WTC11 (cell line): ENCODE data around the gene EFCAB8. TPM values are rescaled to one million over a fixed set of nuclear protein-coding genes. Genes with fewer than 3 reads are reported as not detected.

ENCODE experiments used
- ATAC-seq: fragments of 200-7000 bp; cut with Tn5 transposase; 2 replicates; pipeline ENCODE4 v1.10.0; 2021; ENCODE audit warnings: mild to moderate bottlenecking, moderate library complexity
- CTCF ChIA-PET: fragments of 300-600 bp; sonication (Branson Sonifier 250); formaldehyde crosslinking; loops from one replicate; lab custom pipeline; 2021; ENCODE audit warnings: antibody characterized with exemption; lab: Charles Lee
- POLR2A ChIA-PET: fragments of 350-600 bp; sonication (Branson Sonifier 250); formaldehyde crosslinking; loops from one replicate; lab custom pipeline; 2021; ENCODE audit warnings: antibody characterized with exemption; lab: Charles Lee
- DNase-seq: peaks from one replicate; pipeline ENCODE4 v3.0.0; 2021; ENCODE audit warnings: low spot score
- H3K27ac Mint-ChIP-seq: 2 replicates; pipeline ENCODE4 v1.8.0; 2021; ENCODE audit warnings: mixed read lengths
- H3K27me3 Mint-ChIP-seq: 2 replicates; pipeline ENCODE4 v1.8.0; 2021; ENCODE audit warnings: low read depth, mild to moderate bottlenecking, moderate library complexity, mixed read lengths
- H3K36me3 Mint-ChIP-seq: 2 replicates; pipeline ENCODE4 v1.8.0; 2021; ENCODE audit warnings: mixed read lengths
- H3K4me1 Mint-ChIP-seq: 2 replicates; pipeline ENCODE4 v1.8.0; 2022; ENCODE audit warnings: mixed read lengths
- H3K4me3 Mint-ChIP-seq: 2 replicates; pipeline ENCODE4 v1.8.0; 2021; ENCODE audit warnings: mild to moderate bottlenecking, moderate library complexity, mixed read lengths
- H3K9me3 Mint-ChIP-seq: 2 replicates; pipeline ENCODE4 v1.8.0; 2021; ENCODE audit warnings: mixed read lengths
- AFF4 ChIP-seq: sonication (generic); formaldehyde crosslinking; IDR thresholded peaks from 2 replicates; pipeline ENCODE4 v1.8.1; 2023; ENCODE audit warnings: mild to moderate bottlenecking, missing genetic modification reagents, borderline replicate concordance
- ATF1 ChIP-seq: sonication (generic); formaldehyde crosslinking; IDR thresholded peaks from 2 replicates; pipeline ENCODE4 v1.8.1; 2023; ENCODE audit warnings: mild to moderate bottlenecking, moderate library complexity, missing genetic modification reagents
- CBFB ChIP-seq: sonication (generic); formaldehyde crosslinking; IDR thresholded peaks from 2 replicates; pipeline ENCODE4 v1.8.1; 2022; ENCODE audit warnings: mild to moderate bottlenecking, low read depth, missing genetic modification reagents
- CREM ChIP-seq: sonication (generic); formaldehyde crosslinking; IDR thresholded peaks from 2 replicates; pipeline ENCODE4 v1.8.1; 2022; ENCODE audit warnings: mild to moderate bottlenecking, missing genetic modification reagents, moderate library complexity
- ELF4 ChIP-seq: sonication (generic); formaldehyde crosslinking; IDR thresholded peaks from 2 replicates; pipeline ENCODE4 v1.8.1; 2022; ENCODE audit warnings: low read depth, mild to moderate bottlenecking, moderate library complexity, missing genetic modification reagents
- ERG ChIP-seq: fragments of 250-450 bp; sonication (Bioruptor Pico); IDR thresholded peaks from 2 replicates; pipeline ENCODE4 v1.8.0; 2021; ENCODE audit warnings: mild to moderate bottlenecking
- ESRRA ChIP-seq: sonication (generic); formaldehyde crosslinking; IDR thresholded peaks from 2 replicates; pipeline ENCODE4 v1.8.1; 2022; ENCODE audit warnings: mild to moderate bottlenecking, missing genetic modification reagents, borderline replicate concordance
- FOXP1 ChIP-seq: sonication (generic); formaldehyde crosslinking; IDR thresholded peaks from 2 replicates; pipeline ENCODE4 v1.8.0; 2022; ENCODE audit warnings: missing genetic modification reagents, mild to moderate bottlenecking, moderate library complexity, borderline replicate concordance
- HMGA2 ChIP-seq: fragments of 250-450 bp; sonication (Bioruptor Pico); IDR thresholded peaks from 2 replicates; pipeline ENCODE4 v1.4.0; 2021; ENCODE audit warnings: mild to moderate bottlenecking, moderate library complexity
- IRF1 ChIP-seq: sonication (generic); formaldehyde crosslinking; IDR thresholded peaks from 2 replicates; pipeline ENCODE4 v1.8.0; 2023; ENCODE audit warnings: missing genetic modification reagents
- MAX ChIP-seq: sonication (generic); formaldehyde crosslinking; IDR thresholded peaks from 2 replicates; pipeline ENCODE4 v1.8.0; 2022; ENCODE audit warnings: mild to moderate bottlenecking, missing genetic modification reagents
- MLX ChIP-seq: sonication (generic); formaldehyde crosslinking; IDR thresholded peaks from 2 replicates; pipeline ENCODE4 v1.8.1; 2023; ENCODE audit warnings: mild to moderate bottlenecking, missing genetic modification reagents, moderate library complexity
- MYBL2 ChIP-seq: sonication (generic); formaldehyde crosslinking; IDR thresholded peaks from 2 replicates; pipeline ENCODE4 v1.8.1; 2023; ENCODE audit warnings: mild to moderate bottlenecking, moderate library complexity, missing genetic modification reagents
- NFYB ChIP-seq: sonication (generic); formaldehyde crosslinking; conservative IDR thresholded peaks from 2 replicates; pipeline ENCODE4 v1.8.0; 2022; ENCODE audit warnings: low read depth, missing genetic modification reagents
- NR2C2 ChIP-seq: sonication (generic); formaldehyde crosslinking; IDR thresholded peaks from 2 replicates; pipeline ENCODE4 v1.8.0; 2022; ENCODE audit warnings: mild to moderate bottlenecking, missing genetic modification reagents
- NR3C1 ChIP-seq: sonication (generic); formaldehyde crosslinking; conservative IDR thresholded peaks from 2 replicates; pipeline ENCODE4 v1.8.1; 2023; ENCODE audit warnings: low read depth, mild to moderate bottlenecking, missing genetic modification reagents
- OVOL2 ChIP-seq: fragments of 250-450 bp; sonication (Bioruptor Pico); IDR thresholded peaks from 2 replicates; pipeline ENCODE4 v1.9.0; 2021; ENCODE audit warnings: mild to moderate bottlenecking, borderline replicate concordance
- SMAD3 ChIP-seq: sonication (generic); formaldehyde crosslinking; IDR thresholded peaks from 2 replicates; pipeline ENCODE4 v1.8.0; 2022; ENCODE audit warnings: missing genetic modification reagents, mild to moderate bottlenecking, borderline replicate concordance
- TEAD4 ChIP-seq: sonication (generic); formaldehyde crosslinking; IDR thresholded peaks from 2 replicates; pipeline ENCODE4 v1.8.0; 2022; ENCODE audit warnings: mild to moderate bottlenecking, missing genetic modification reagents
- TP53 ChIP-seq: sonication (generic); formaldehyde crosslinking; IDR thresholded peaks from 2 replicates; pipeline ENCODE4 v1.8.1; 2023; ENCODE audit warnings: mild to moderate bottlenecking, missing genetic modification reagents
- USF2 ChIP-seq: sonication (generic); formaldehyde crosslinking; IDR thresholded peaks from 2 replicates; pipeline ENCODE4 v1.8.1; 2023; ENCODE audit warnings: mild to moderate bottlenecking, missing genetic modification reagents, moderate library complexity
- ZNF121 ChIP-seq: sonication (generic); formaldehyde crosslinking; IDR thresholded peaks from 2 replicates; pipeline ENCODE4 v1.8.0; 2023; ENCODE audit warnings: missing genetic modification reagents
- ZNF317 ChIP-seq: sonication (generic); formaldehyde crosslinking; IDR thresholded peaks from 2 replicates; pipeline ENCODE4 v1.8.1; 2023; ENCODE audit warnings: low read depth, mild to moderate bottlenecking, moderate library complexity, missing genetic modification reagents, borderline replicate concordance
- ZNF396 ChIP-seq: fragments of 250-450 bp; sonication (Bioruptor Pico); IDR thresholded peaks from 2 replicates; pipeline ENCODE4 v1.8.0; 2021; ENCODE audit warnings: mild to moderate bottlenecking, moderate library complexity, borderline replicate concordance
- total RNA-seq: library from RNA; stranded (reverse); gene quantifications from 3 replicates; pipeline ENCODE4 v1.2.3, GENCODE V29; 2021
- TF ChIP-seq, protein P1 (sequence below): sonication (generic); formaldehyde crosslinking; conservative IDR thresholded peaks from 2 replicates; pipeline ENCODE4 v1.8.1; 2022; ENCODE audit warnings: mild to moderate bottlenecking, missing genetic modification reagents
- TF ChIP-seq, protein P2 (sequence below): fragments of 250-450 bp; sonication (Bioruptor Pico); IDR thresholded peaks from 2 replicates; pipeline ENCODE4 v1.9.0; 2021; ENCODE audit warnings: mild to moderate bottlenecking
- TF ChIP-seq, protein P3 (sequence below): fragments of 200-600 bp; IDR thresholded peaks from 2 replicates; pipeline ENCODE4 v1.8.0; 2022; ENCODE audit warnings: antibody characterized with exemption

Gene EFCAB8
- total RNA-seq, 1 experiment from 2014 or later, result 0.17 TPM

GRCh38 chr20:32918751-32919150 is 60.0 kb downstream of the EFCAB8 start:
- TF ChIP-seq, protein P1, sequence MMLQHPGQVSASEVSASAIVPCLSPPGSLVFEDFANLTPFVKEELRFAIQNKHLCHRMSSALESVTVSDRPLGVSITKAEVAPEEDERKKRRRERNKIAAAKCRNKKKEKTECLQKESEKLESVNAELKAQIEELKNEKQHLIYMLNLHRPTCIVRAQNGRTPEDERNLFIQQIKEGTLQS (CRISPR knock-in tag), result no peak
- TF ChIP-seq SMAD3 (CRISPR knock-in tag) (no peak), ZNF396 (CRISPR knock-in tag) (no peak), ESRRA (CRISPR knock-in tag) (no peak), USF2 (no peak), NFYB (no peak), ATF1 (CRISPR knock-in tag) (no peak), ELF4 (CRISPR knock-in tag) (no peak), NR3C1 (CRISPR knock-in tag) (no peak), CBFB (CRISPR knock-in tag) (no peak), FOXP1 (CRISPR knock-in tag) (no peak), MLX (no peak), IRF1 (CRISPR knock-in tag) (no peak), OVOL2 (CRISPR knock-in tag) (no peak), CREM (no peak), TEAD4 (no peak), NR2C2 (CRISPR knock-in tag) (no peak), ERG (no peak)
- CTCF ChIA-PET, result interaction anchor here (1.5 kb wide), 1 partner anchor 17 kb away, joined by 3 read pairs; no protein-coding TSS in a partner anchor
- H3K4me3 Mint-ChIP-seq, result no peak overlapping the region
- no peak overlapping the region for H3K27ac Mint-ChIP-seq
- ATAC-seq (no peak), DNase-seq (no peak)
- no peaks in the 10 kb centered on the region for H3K4me1 Mint-ChIP-seq
- H3K36me3 Mint-ChIP-seq, result peaks cover 10% of the 10 kb centered on the region
- peaks cover 6% of the 10 kb centered on the region; the same call in 1 of the 2 replicates for H3K27me3 Mint-ChIP-seq
- peaks cover 33% of the 10 kb centered on the region for H3K9me3 Mint-ChIP-seq
- POLR2A ChIA-PET, result no interaction called here

DNA sequence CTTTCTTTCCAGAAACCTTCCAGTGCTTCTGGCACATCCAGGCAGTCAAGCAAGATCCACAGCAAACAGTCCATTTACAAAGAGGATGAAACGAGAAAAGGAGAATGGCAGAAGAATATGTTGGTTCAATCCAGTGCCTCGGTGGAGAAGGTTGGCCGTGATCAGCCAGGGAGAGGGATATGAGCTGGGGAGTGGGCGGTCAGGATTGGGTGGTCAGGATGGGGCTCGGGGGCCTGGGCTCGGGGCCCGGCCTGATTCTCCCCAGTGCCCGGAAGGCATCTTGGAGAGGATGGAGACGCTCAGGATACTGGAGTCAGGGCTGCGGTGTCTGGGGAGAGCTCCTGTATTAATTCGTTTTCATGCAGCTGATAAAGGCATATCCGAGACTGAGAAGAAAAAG is 61.3 kb downstream of the EFCAB8 start:
- Mint-ChIP-seq H3K4me1 (no peaks in the 10 kb centered on the region), H3K36me3 (peaks cover 9% of the 10 kb centered on the region), H3K27me3 (no peaks in the 10 kb centered on the region; the same call in 1 of the 2 replicates), H3K4me3 (no peak overlapping the region), H3K27ac (no peak overlapping the region), H3K9me3 (peaks cover 20% of the 10 kb centered on the region)
- CTCF ChIA-PET, result no interaction called here
- no peak for ATAC-seq
- no peak for DNase-seq
- POLR2A ChIA-PET, result no interaction called here
- TF ChIP-seq ZNF317 (CRISPR knock-in tag), result no peak
- TF ChIP-seq FOXP1 (CRISPR knock-in tag), result no peak
- TF ChIP-seq MAX (CRISPR knock-in tag), result no peak
- TF ChIP-seq, protein P2, sequence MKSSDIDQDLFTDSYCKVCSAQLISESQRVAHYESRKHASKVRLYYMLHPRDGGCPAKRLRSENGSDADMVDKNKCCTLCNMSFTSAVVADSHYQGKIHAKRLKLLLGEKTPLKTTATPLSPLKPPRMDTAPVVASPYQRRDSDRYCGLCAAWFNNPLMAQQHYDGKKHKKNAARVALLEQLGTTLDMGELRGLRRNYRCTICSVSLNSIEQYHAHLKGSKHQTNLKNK (CRISPR knock-in tag), result no peak
- no peak for TF ChIP-seq CREM
- no peak for TF ChIP-seq AFF4
- no peak for TF ChIP-seq MYBL2
- TF ChIP-seq SMAD3 (CRISPR knock-in tag), result no peak
- TF ChIP-seq, protein P3, sequence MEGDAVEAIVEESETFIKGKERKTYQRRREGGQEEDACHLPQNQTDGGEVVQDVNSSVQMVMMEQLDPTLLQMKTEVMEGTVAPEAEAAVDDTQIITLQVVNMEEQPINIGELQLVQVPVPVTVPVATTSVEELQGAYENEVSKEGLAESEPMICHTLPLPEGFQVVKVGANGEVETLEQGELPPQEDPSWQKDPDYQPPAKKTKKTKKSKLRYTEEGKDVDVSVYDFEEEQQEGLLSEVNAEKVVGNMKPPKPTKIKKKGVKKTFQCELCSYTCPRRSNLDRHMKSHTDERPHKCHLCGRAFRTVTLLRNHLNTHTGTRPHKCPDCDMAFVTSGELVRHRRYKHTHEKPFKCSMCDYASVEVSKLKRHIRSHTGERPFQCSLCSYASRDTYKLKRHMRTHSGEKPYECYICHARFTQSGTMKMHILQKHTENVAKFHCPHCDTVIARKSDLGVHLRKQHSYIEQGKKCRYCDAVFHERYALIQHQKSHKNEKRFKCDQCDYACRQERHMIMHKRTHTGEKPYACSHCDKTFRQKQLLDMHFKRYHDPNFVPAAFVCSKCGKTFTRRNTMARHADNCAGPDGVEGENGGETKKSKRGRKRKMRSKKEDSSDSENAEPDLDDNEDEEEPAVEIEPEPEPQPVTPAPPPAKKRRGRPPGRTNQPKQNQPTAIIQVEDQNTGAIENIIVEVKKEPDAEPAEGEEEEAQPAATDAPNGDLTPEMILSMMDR, result no peak
- no peak for TF ChIP-seq NR3C1 (CRISPR knock-in tag)
- no peak for TF ChIP-seq ZNF121 (CRISPR knock-in tag)
- TF ChIP-seq HMGA2, result no peak
- TF ChIP-seq TP53 (CRISPR knock-in tag), result no peak
